Muscle of leg (tissue), 11 donors: ENCODE measurements around the gene COL23A1. TPM values are rescaled to one million over a fixed set of nuclear protein-coding genes. Genes with fewer than 3 reads are reported as not detected.
"Not testable (repeated sequence)": the region's sequence is repeated elsewhere in the genome, so short reads cannot be mapped to it uniquely, and the experiment has no call there.

Experiments used
- DNase-seq: peaks from one replicate; pipeline ENCODE4 v3.0.0; 2013
- H3K27ac ChIP-seq: one replicate; pipeline ENCODE4 v1.5.1; 2013; ENCODE audit warnings: mild to moderate bottlenecking, low read length, control low read depth
- H3K27me3 ChIP-seq: one replicate; pipeline ENCODE4 v1.6.1; 2013; ENCODE audit warnings: low read length; ENCODE audit not compliant: control insufficient read depth, insufficient read depth
- H3K36me3 ChIP-seq: one replicate; pipeline ENCODE4 v1.6.1; 2013; ENCODE audit warnings: low read length; ENCODE audit not compliant: control insufficient read depth, insufficient read depth
- H3K4me1 ChIP-seq: one replicate; pipeline ENCODE4 v1.6.1; 2013; ENCODE audit warnings: low read length; ENCODE audit not compliant: control insufficient read depth, insufficient read depth
- H3K4me3 ChIP-seq: one replicate; pipeline ENCODE4 v1.5.1; 2013; ENCODE audit warnings: low read length, control low read depth
- H3K9me3 ChIP-seq: replicated peaks from 2 replicates; pipeline ENCODE4 v1.6.1; 2013; ENCODE audit warnings: low read depth, low read length; ENCODE audit not compliant: control insufficient read depth
- WGBS: methylation state at CpG from one replicate; pipeline ENCODE4 v1.1.5; 2013; ENCODE audit warnings: missing lambda C conversion rate; ENCODE audit not compliant: insufficient coverage; 5-methylcytosine and 5-hydroxymethylcytosine counted together
- polyA plus RNA-seq, 8 donors: library from polyadenylated mRNA; unstranded; fragments of 120-200 nt; gene quantifications; one replicate each; pipeline versions ENCODE4 v1.2.1 to v1.2.3, GENCODE V29; 2013; ENCODE audit warnings: inconsistent platforms in 1 of 8, low replicate concordance in 1 of 8; ENCODE audit not compliant: insufficient read length in 8 of 8, insufficient read depth in 1 of 8
- total RNA-seq: library from RNA; stranded (reverse); fragments of 120-200 nt; gene quantifications from one replicate; pipeline ENCODE4 v1.2.4, GENCODE V29; 2013

The COL23A1 gene
- total and polyA plus RNA-seq, 9 donors = 1.3 to 5.1 (median 3.0) TPM

- DNase-seq = peak; percentile 98
- Histone ChIP-seq H3K27ac (peak within 1 kb of the TSS; percentile 78), H3K36me3 (peaks cover 36% of the 10 kb centered on the region), H3K4me1 (peaks cover 29% of the 10 kb centered on the region), H3K27me3 (no peaks in the 10 kb centered on the region), H3K4me3 (peak within 1 kb of the TSS; percentile 81), H3K9me3 (no peaks in the 10 kb centered on the region)
- under 1% methylated on average over 96 of the region's 96 CpGs for WGBS
Observed at GRCh38 chr5:178204182-178204934, 385.8 kb downstream of the COL23A1 start, which contains the start of gene HNRNPAB. HNRNPAB (plus strand) TSS chr5:178204533; CDS start chr5:178204838, 305 bp downstream.

GRCh38 chr5:178203670-178204181 is 386.5 kb downstream of the COL23A1 start:
- Histone ChIP-seq H3K27me3 (no peaks in the 10 kb centered on the region), H3K36me3 (peaks cover 30% of the 10 kb centered on the region), H3K4me3 (peak overlapping the region; percentile 81), H3K9me3 (no peaks in the 10 kb centered on the region), H3K4me1 (peaks cover 29% of the 10 kb centered on the region), H3K27ac (no peak overlapping the region)
- 0% methylated on average over 19 of the region's 30 CpGs for WGBS
- no peak for DNase-seq

GRCh38 chr5:178202541-178202940 is 387.7 kb downstream of the COL23A1 start:
- H3K4me3 ChIP-seq = no peak overlapping the region
- WGBS = 95% methylated on average over 6 of the region's 10 CpGs
- no peaks in the 10 kb centered on the region for H3K27me3 ChIP-seq
- no peak overlapping the region for H3K27ac ChIP-seq
- no peak for DNase-seq
- peaks cover 18% of the 10 kb centered on the region for H3K36me3 ChIP-seq
- no peaks in the 10 kb centered on the region for H3K9me3 ChIP-seq
- H3K4me1 ChIP-seq = peaks cover 23% of the 10 kb centered on the region

GRCh38 chr5:178201927-178202235 is 388.3 kb downstream of the COL23A1 start:
- Histone ChIP-seq H3K4me3 (no peak overlapping the region), H3K27ac (no peak overlapping the region), H3K9me3 (no peaks in the 10 kb centered on the region), H3K36me3 (peaks cover 11% of the 10 kb centered on the region), H3K27me3 (no peaks in the 10 kb centered on the region), H3K4me1 (peaks cover 18% of the 10 kb centered on the region)
- WGBS = 33% methylated on average over 2 of the region's 2 CpGs
- no peak for DNase-seq

GRCh38 chr5:178201221-178201926 is 388.8 kb downstream of the COL23A1 start:
- 58% methylated on average over 7 of the region's 14 CpGs for WGBS
- Histone ChIP-seq H3K36me3 (peaks cover 6% of the 10 kb centered on the region), H3K27me3 (no peaks in the 10 kb centered on the region), H3K27ac (no peak overlapping the region), H3K9me3 (no peaks in the 10 kb centered on the region), H3K4me1 (peaks cover 13% of the 10 kb centered on the region), H3K4me3 (no peak overlapping the region)
- no peak for DNase-seq

- Histone ChIP-seq H3K9me3 (no peaks in the 10 kb centered on the region), H3K27me3 (peaks cover 3% of the 10 kb centered on the region), H3K4me3 (no peak overlapping the region), H3K27ac (no peak overlapping the region), H3K36me3 (no peaks in the 10 kb centered on the region), H3K4me1 (peaks cover 3% of the 10 kb centered on the region)
- no peak for DNase-seq
- 75% methylated on average over 8 of the region's 12 CpGs for WGBS
Observed at GRCh38 chr5:178199581-178200434, 390.4 kb downstream of the COL23A1 start.

- Histone ChIP-seq H3K4me3 (no peak overlapping the region), H3K4me1 (peaks cover under 1% of the 10 kb centered on the region), H3K9me3 (no peaks in the 10 kb centered on the region), H3K27ac (no peak overlapping the region), H3K36me3 (no peaks in the 10 kb centered on the region), H3K27me3 (peaks cover 8% of the 10 kb centered on the region)
- 54% methylated on average over 5 of the region's 11 CpGs for WGBS
- no peak for DNase-seq
Observed at GRCh38 chr5:178198706-178199105, 391.5 kb downstream of the COL23A1 start.

- H3K4me1 ChIP-seq, H3K4me3 ChIP-seq, H3K36me3 ChIP-seq, DNase-seq, H3K9me3 ChIP-seq, H3K27ac ChIP-seq: not testable (repeated sequence)
- H3K27me3 ChIP-seq = peaks cover 10% of the 10 kb centered on the region
- 100% methylated on average over 3 of the region's 11 CpGs for WGBS
Observed at GRCh38 chr5:178198151-178198550, 392.0 kb downstream of the COL23A1 start.

GRCh38 chr5:178196986-178197385 is 393.2 kb downstream of the COL23A1 start:
- 76% methylated on average over 8 of the region's 8 CpGs for WGBS
- Histone ChIP-seq H3K27ac (no peak overlapping the region), H3K36me3 (no peaks in the 10 kb centered on the region), H3K9me3 (no peaks in the 10 kb centered on the region), H3K27me3 (peaks cover 10% of the 10 kb centered on the region), H3K4me1 (no peaks in the 10 kb centered on the region), H3K4me3 (no peak overlapping the region)
- no peak for DNase-seq
